Endothelial cell (in vitro differentiated cells): ENCODE data around the gene BEND6. TPM values are rescaled to one million over a fixed set of nuclear protein-coding genes. Genes with fewer than 3 reads are reported as not detected.
A peak's percentile ranks its signal among the peaks of the same experiment; 100 is the strongest.

Experiments
- DNase-seq: peaks from one replicate; pipeline ENCODE4 v3.0.0; 2021; ENCODE audit warnings: low spot score
- H3K27ac Mint-ChIP-seq: one replicate; pipeline ENCODE4 v1.8.0; 2021; ENCODE audit warnings: mixed read lengths, inconsistent platforms; ENCODE audit not compliant: unreplicated experiment
- H3K27me3 Mint-ChIP-seq: one replicate; pipeline ENCODE4 v1.8.0; 2021; ENCODE audit warnings: mild to moderate bottlenecking, moderate library complexity, mixed read lengths, inconsistent platforms; ENCODE audit not compliant: unreplicated experiment
- H3K36me3 Mint-ChIP-seq: one replicate; pipeline ENCODE4 v1.8.0; 2021; ENCODE audit warnings: mild to moderate bottlenecking, low read depth, mixed read lengths, inconsistent platforms; ENCODE audit not compliant: unreplicated experiment
- H3K4me1 Mint-ChIP-seq: one replicate; pipeline ENCODE4 v1.8.0; 2021; ENCODE audit warnings: mild to moderate bottlenecking, mixed read lengths, inconsistent platforms; ENCODE audit not compliant: unreplicated experiment
- H3K4me3 Mint-ChIP-seq: one replicate; pipeline ENCODE4 v1.8.0; 2021; ENCODE audit warnings: mild to moderate bottlenecking, mixed read lengths, inconsistent platforms; ENCODE audit not compliant: unreplicated experiment
- H3K9me3 Mint-ChIP-seq: one replicate; pipeline ENCODE4 v1.8.0; 2021; ENCODE audit warnings: mixed read lengths, inconsistent platforms; ENCODE audit not compliant: unreplicated experiment
- CTCF ChIP-seq: fragments of 200-600 bp; sonication (generic); IDR thresholded peaks from one replicate; pipeline ENCODE4 v1.5.0; 2021; ENCODE audit warnings: antibody characterized with exemption; ENCODE audit not compliant: unreplicated experiment
- total RNA-seq: library from RNA; stranded (reverse); fragmentation: NEBNext Ultra II Directional; extraction: Animal tissue kit (Norgen Biotek cat#: 25700); gene quantifications from one replicate; pipeline ENCODE4 v1.2.1, GENCODE V29; 2021; ENCODE audit not compliant: unreplicated experiment

Gene BEND6
- total RNA-seq, 1 donor from 2014 or later = 0.97 TPM

GRCh38 chr6:56955171-56956155 lies 556 bp downstream of the BEND6 start:
- Mint-ChIP-seq H3K27me3 (peaks cover 16% of the 10 kb centered on the region), H3K27ac (peak overlapping the region; percentile 3), H3K36me3 (no peaks in the 10 kb centered on the region), H3K4me1 (peaks cover 19% of the 10 kb centered on the region), H3K9me3 (no peaks in the 10 kb centered on the region), H3K4me3 (peak overlapping the region; percentile 87)
- peak; percentile 95 for DNase-seq
- TF ChIP-seq CTCF = peak; percentile 70

- Mint-ChIP-seq H3K4me1 (peaks cover 19% of the 10 kb centered on the region), H3K27me3 (peaks cover 16% of the 10 kb centered on the region), H3K9me3 (no peaks in the 10 kb centered on the region), H3K36me3 (no peaks in the 10 kb centered on the region), H3K27ac (no peak overlapping the region), H3K4me3 (no peak overlapping the region)
- no peak for DNase-seq
- TF ChIP-seq CTCF = no peak
Observed at GRCh38 chr6:56956491-56956890, 1.6 kb downstream of the BEND6 start.

- Mint-ChIP-seq H3K4me1 (peaks cover 19% of the 10 kb centered on the region), H3K36me3 (no peaks in the 10 kb centered on the region), H3K27me3 (peaks cover 16% of the 10 kb centered on the region), H3K4me3 (no peak overlapping the region), H3K9me3 (no peaks in the 10 kb centered on the region), H3K27ac (no peak overlapping the region)
- DNase-seq = no peak
- TF ChIP-seq CTCF = no peak
Observed at GRCh38 chr6:56957856-56958255, 2.9 kb downstream of the BEND6 start.

- DNase-seq = no peak
- H3K27ac Mint-ChIP-seq = no peak overlapping the region
- H3K27me3 Mint-ChIP-seq = peaks cover 11% of the 10 kb centered on the region
- TF ChIP-seq CTCF = no peak
- no peaks in the 10 kb centered on the region for H3K9me3 Mint-ChIP-seq
- H3K36me3 Mint-ChIP-seq = no peaks in the 10 kb centered on the region
- H3K4me3 Mint-ChIP-seq = no peak overlapping the region
- peaks cover 19% of the 10 kb centered on the region for H3K4me1 Mint-ChIP-seq
Observed at GRCh38 chr6:56958481-56958880, 3.6 kb downstream of the BEND6 start.

GRCh38 chr6:56959094-56959493 lies 4.2 kb downstream of the BEND6 start:
- no peak for DNase-seq
- H3K9me3 Mint-ChIP-seq = no peaks in the 10 kb centered on the region
- no peak overlapping the region for H3K27ac Mint-ChIP-seq
- peaks cover 14% of the 10 kb centered on the region for H3K4me1 Mint-ChIP-seq
- peaks cover 5% of the 10 kb centered on the region for H3K27me3 Mint-ChIP-seq
- H3K4me3 Mint-ChIP-seq = no peak overlapping the region
- TF ChIP-seq CTCF = no peak
- H3K36me3 Mint-ChIP-seq = no peaks in the 10 kb centered on the region
